T follicular helper cell (primary cell): ENCODE data around the gene ANKRD6.

ENCODE experiments used
- DNase-seq: peaks from one replicate; pipeline ENCODE4 v3.0.0-alpha.2; 2020; ENCODE audit warnings: low read depth

ANKRD6 gene

GRCh38 chr6:89657445-89658158 is 224.7 kb downstream of the ANKRD6 start:
- no peak for DNase-seq

DNA sequence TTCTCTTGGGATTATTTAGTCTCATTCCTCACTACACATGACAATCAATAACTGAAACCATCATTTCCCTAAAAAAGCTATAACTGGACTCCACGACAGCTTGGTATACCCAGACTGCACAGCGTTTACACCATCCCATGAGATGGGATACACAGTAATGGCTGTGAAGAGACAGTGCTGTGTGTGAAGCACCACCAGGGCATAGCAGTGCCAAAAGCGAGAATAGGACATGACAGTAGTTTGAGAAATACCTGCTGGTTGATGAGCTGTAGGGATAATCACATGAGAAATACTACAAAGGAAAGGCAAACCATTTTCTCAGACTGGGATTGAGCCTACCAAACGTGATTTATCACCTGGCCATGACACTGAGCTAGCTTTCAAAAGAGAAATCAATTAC is 228.0 kb downstream of the ANKRD6 start:
- DNase-seq, result no peak

DNA sequence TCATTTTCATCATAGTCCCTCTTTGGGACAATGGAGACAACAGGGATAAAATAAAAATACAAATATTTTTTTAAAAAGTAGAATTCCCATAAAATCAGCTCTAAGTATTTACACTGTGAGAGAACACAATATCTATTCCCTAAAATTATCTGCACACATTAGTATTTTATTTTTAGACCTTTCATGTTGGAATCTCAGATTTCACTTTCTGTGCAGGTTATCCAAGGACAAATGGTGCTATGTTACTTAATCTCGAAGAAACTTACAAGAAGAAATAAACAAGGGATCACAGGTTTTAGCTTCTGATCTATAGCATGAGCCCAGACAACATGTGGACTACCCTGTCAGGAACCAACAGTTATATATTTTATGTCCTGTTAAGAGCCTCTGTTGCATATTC is 228.6 kb downstream of the ANKRD6 start:
- no peak for DNase-seq

GRCh38 chr6:89662659-89663223 is 229.8 kb downstream of the ANKRD6 start:
- no peak for DNase-seq

- no peak for DNase-seq
Observed at GRCh38 chr6:89667872-89668556, 235.1 kb downstream of the ANKRD6 start.

- DNase-seq, result no peak
Observed at GRCh38 chr6:89669002-89669401, 236.1 kb downstream of the ANKRD6 start.

DNA sequence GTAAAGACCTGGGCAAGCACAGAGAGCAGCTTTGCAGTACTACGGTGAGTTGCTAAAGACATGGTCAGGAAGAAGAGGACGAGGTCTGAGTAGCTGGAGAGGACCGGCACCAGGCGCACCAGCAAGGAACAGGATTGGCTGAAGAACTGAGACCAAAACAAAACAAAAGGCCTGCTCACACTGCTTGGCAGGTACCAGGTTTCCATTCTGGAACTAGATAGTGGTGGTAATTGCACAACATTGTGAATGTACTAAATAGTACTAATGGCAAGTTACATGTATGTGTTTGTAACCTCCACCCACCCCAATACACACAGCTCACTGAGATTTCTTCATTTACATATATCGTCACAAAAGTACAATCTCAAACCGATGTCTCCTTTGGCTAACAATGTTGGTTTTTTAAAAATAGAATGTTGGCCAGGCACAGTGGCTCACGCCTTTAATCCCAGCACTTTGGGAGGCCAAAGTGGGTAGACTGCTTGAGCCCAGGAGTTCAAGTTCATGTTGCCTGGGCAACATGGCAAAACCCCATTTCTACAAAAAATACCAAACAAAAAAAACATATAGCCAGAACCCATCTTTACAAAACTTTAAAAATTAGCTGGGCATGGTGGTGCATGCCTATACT is 238.1 kb downstream of the ANKRD6 start:
- DNase-seq, result no peak

- no peak for DNase-seq
Observed at GRCh38 chr6:89675949-89676748, 243.2 kb downstream of the ANKRD6 start.

GRCh38 chr6:89678531-89678930 is 245.6 kb downstream of the ANKRD6 start:
- DNase-seq, result no peak

DNA sequence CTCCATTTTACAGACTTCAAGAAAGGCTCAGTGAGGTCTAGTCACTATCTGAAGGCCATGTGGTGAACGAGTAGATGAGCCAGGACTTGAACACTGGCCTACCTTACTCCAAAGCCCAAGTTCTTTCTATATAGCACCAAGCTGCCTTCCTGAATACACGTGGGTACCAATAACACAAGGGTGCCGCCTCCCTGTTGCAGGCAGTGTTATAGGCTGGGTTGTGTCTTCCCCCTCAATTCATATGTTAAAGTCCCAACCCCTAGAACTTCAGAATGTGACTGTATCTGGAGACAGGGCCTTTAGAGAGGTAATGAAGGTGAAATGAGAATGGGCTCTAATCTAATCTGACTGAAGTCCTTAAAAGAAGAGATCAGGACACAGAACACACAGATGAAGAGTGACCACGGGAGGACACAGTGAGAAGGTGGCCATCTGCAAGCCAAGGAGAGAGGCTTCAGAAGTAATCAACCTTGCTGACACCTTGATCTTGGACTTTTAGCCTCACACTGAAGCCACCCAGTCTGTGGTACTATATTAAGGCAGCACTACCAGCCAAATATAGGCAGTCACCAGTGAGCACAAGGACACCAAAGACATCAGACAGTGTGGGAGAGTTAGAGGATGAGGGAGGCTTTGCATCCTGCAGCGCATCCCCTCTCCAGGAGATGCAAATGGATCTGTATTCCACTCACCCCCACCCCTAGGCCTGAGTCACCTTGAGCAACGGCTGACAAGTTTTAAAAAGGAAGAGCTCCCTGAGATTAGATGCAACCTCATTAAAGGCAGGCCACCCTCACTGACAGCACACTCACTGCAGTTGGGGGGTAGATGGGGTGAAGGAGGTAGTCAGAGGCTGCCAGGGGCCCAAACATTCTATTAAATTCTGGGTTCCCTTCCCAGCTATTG is 246.5 kb downstream of the ANKRD6 start:
- DNase-seq, result no peak

- DNase-seq, result no peak
Observed at GRCh38 chr6:89680150-89680549, 247.2 kb downstream of the ANKRD6 start.

GRCh38 chr6:89680551-89680950 is 247.6 kb downstream of the ANKRD6 start:
- DNase-seq, result no peak

DNA sequence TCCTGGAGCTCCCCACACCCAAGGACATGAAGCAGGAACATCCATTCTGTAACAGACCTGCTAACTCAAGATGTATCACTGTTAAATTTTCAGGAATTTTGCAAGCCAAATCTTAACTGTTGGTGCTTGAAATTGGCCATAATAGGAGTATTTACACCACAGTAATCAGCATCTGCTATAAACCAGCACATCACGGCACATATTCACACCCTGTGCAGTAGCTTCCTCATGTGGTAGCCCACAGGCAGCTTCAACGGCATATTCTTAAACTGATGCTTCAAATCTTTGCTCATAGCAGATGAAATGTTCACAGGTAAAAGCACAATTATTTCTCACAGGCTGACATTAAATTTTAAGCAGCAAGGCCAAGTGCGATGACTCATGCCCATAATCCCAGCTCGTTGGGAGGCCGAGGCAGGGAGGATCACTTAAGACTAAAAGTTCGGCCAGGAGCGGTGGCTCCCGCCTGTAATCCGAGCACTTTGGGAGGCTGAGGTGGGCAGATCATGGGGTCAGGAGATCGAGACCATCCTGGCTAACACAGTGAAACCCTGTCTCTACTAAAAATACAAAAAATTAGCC is 249.1 kb downstream of the ANKRD6 start:
- no peak for DNase-seq

DNA sequence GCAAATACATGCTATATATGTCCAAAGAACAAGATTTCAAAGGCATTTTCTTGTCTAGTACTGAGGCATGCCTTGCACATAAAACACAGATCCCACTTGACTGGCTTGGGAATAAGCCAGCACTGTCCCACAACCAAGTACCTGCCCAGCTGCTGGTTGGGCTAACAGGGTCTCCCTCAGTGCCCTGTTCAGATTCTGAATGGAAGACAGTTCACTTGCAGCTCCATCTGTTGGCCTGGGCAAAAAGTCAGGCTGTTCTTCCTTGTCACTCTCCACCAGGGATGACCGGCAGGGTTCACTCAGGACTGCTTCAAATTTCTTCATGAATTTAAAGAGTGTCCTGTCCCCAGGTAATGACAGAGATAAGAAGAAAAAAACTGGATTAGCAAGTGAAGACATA is 250.0 kb downstream of the ANKRD6 start:
- DNase-seq, result no peak
